Trophoblast cell (in vitro differentiated cells and primary cell): Measurements from ENCODE around the gene TBL1XR1.

Experiments
- DNase-seq, 2 donors: peaks; one replicate each; pipeline ENCODE4 v3.0.0-alpha.2; 2016
- H2AFZ ChIP-seq: 2 replicates; pipeline ENCODE4 v1.6.1; 2013; ENCODE audit warnings: low read length, moderate library complexity, mild to moderate bottlenecking; ENCODE audit not compliant: insufficient read depth, poor library complexity
- H2AK5ac ChIP-seq: 2 replicates; pipeline ENCODE4 v1.6.1; 2013; ENCODE audit warnings: mild to moderate bottlenecking, low read length
- H2BK120ac ChIP-seq: 2 replicates; pipeline ENCODE4 v1.6.1; 2013; ENCODE audit warnings: low read length, mild to moderate bottlenecking, moderate library complexity; ENCODE audit not compliant: insufficient read depth, poor library complexity
- H2BK12ac ChIP-seq: 2 replicates; pipeline ENCODE4 v1.6.1; 2013; ENCODE audit warnings: mild to moderate bottlenecking, low read length, moderate library complexity
- H2BK5ac ChIP-seq: 2 replicates; pipeline ENCODE4 v1.6.1; 2013; ENCODE audit warnings: low read length, low read depth, moderate library complexity, mild to moderate bottlenecking; ENCODE audit not compliant: poor library complexity
- H3K14ac ChIP-seq: 2 replicates; pipeline ENCODE4 v1.6.1; 2013; ENCODE audit warnings: mild to moderate bottlenecking, low read length
- H3K18ac ChIP-seq: 2 replicates; pipeline ENCODE4 v1.6.1; 2013; ENCODE audit warnings: mild to moderate bottlenecking, low read length
- H3K23ac ChIP-seq: 2 replicates; pipeline ENCODE4 v1.6.1; 2013; ENCODE audit warnings: low read length
- H3K27ac ChIP-seq: 2 replicates; pipeline ENCODE4 v1.5.1; 2013; ENCODE audit warnings: low read depth, mild to moderate bottlenecking, inconsistent platforms, low read length, moderate library complexity
- H3K27me3 ChIP-seq: 2 replicates; pipeline ENCODE4 v1.6.1; 2013; ENCODE audit warnings: inconsistent platforms, mild to moderate bottlenecking, low read length, moderate library complexity; ENCODE audit not compliant: insufficient read depth
- H3K36me3 ChIP-seq, 2 experiments: 1 replicate in 1 of 2; 2 replicates in 1 of 2; pipeline ENCODE4 v1.6.1; 2013; ENCODE audit warnings: low read length in 2 of 2, mild to moderate bottlenecking in 2 of 2, moderate library complexity in 1 of 2; ENCODE audit not compliant: insufficient read depth in 2 of 2, control insufficient read depth in 1 of 2
- H3K4ac ChIP-seq: 2 replicates; pipeline ENCODE4 v1.6.1; 2013; ENCODE audit warnings: low read depth, mild to moderate bottlenecking, low read length, moderate library complexity
- H3K4me1 ChIP-seq, 2 experiments: 1 replicate in 1 of 2; 2 replicates in 1 of 2; pipeline ENCODE4 v1.6.1; 2013; ENCODE audit warnings: low read length in 2 of 2, mild to moderate bottlenecking in 2 of 2, moderate library complexity in 1 of 2; ENCODE audit not compliant: insufficient read depth in 2 of 2, control insufficient read depth in 1 of 2
- H3K4me2 ChIP-seq: 2 replicates; pipeline ENCODE4 v1.6.1; 2013; ENCODE audit warnings: inconsistent platforms, mild to moderate bottlenecking, low read length, moderate library complexity
- H3K4me3 ChIP-seq: 2 replicates; pipeline ENCODE4 v1.5.1; 2013; ENCODE audit warnings: mild to moderate bottlenecking, low read depth, low read length, inconsistent platforms
- H3K79me1 ChIP-seq: one replicate; pipeline ENCODE4 v1.6.1; 2013; ENCODE audit warnings: low read length
- H3K79me2 ChIP-seq: 2 replicates; pipeline ENCODE4 v1.6.1; 2013; ENCODE audit warnings: low read length, mild to moderate bottlenecking; ENCODE audit not compliant: control insufficient read depth, insufficient read depth, poor library complexity
- H3K9ac ChIP-seq: 2 replicates; pipeline ENCODE4 v1.6.1; 2013; ENCODE audit warnings: mild to moderate bottlenecking, low read length
- H3K9me3 ChIP-seq: 2 replicates; pipeline ENCODE4 v1.6.1; 2013; ENCODE audit warnings: low read depth, mild to moderate bottlenecking, control low read depth, inconsistent platforms, low read length; ENCODE audit not compliant: insufficient read depth
- H4K12ac ChIP-seq: 2 replicates; pipeline ENCODE4 v1.6.1; 2013; ENCODE audit warnings: low read depth, mild to moderate bottlenecking, low read length, moderate library complexity
- H4K8ac ChIP-seq: 2 replicates; pipeline ENCODE4 v1.6.1; 2013; ENCODE audit warnings: low read depth, mild to moderate bottlenecking, low read length, moderate library complexity
- H4K91ac ChIP-seq: one replicate; pipeline ENCODE4 v1.6.1; 2013; ENCODE audit warnings: low read depth, mild to moderate bottlenecking, low read length, moderate library complexity
- WGBS: extraction: QIAGEN DNeasy Blood & Tissue Kit; methylation state at CpG from one replicate; pipeline ENCODE4 v1.1.7; 2013; ENCODE audit warnings: missing lambda C conversion rate; ENCODE audit not compliant: insufficient read length, insufficient coverage; ENCODE audit errors: extremely low coverage; 5-methylcytosine and 5-hydroxymethylcytosine counted together

TBL1XR1 gene

DNA sequence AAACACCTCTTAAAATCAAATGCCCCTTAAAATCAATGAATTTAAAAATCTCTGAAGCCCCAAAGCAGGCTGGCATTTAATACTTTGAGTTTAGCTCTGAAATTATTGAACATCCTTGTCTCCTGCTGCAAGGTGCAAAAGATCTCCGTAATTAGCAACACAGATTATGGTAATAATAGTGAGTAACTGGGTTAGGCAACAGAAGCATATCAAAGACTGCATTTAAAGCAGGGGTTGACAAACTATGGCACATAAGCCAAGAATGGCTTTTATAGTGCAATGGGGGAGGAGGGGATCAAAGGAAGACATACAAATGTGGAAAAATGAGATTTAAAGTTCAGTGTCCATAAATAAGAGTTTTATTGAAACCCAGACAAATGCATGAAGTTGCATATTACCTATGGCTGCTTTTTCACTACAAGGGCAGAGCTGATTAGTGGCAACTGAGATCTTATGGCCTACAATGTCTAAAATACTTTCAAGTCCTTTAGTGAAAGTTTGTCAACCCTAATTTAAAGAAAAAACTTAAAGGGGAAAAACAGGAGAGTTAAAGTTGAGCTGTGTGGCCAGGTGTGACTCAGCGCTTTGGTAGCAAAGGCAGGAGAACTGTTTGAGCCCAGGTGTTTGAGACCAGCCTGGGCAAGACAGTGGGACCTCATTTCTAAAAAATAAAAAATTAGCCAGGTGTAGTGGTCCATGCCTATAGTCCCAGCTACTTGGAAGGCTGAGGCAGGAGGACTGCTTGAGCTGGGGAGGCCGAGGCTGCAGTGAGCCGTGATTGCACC lies 157.6 kb downstream of the TBL1XR1 start:
- H3K9me3 ChIP-seq: no peaks in the 10 kb centered on the region
- no peak overlapping the region for H3K23ac ChIP-seq
- no peak overlapping the region for H3K4me3 ChIP-seq
- no peak overlapping the region for H3K14ac ChIP-seq
- no peak overlapping the region for H2AFZ ChIP-seq
- no peaks in the 10 kb centered on the region for H3K79me2 ChIP-seq
- H3K18ac ChIP-seq: no peak overlapping the region
- H4K91ac ChIP-seq: no peak overlapping the region
- peak in 1 of 2 donors; percentile 24 for DNase-seq
- no peak overlapping the region for H2BK120ac ChIP-seq
- peaks cover 2% of the 10 kb centered on the region for H3K79me1 ChIP-seq
- H3K27me3 ChIP-seq: no peaks in the 10 kb centered on the region
- no CpG with 5 or more reads among the region's 4 CpGs for WGBS
- H3K4me1 ChIP-seq: peaks cover 2 to 3% of the 10 kb centered on the region in 2 experiments
- H3K4ac ChIP-seq: no peak overlapping the region
- H2AK5ac ChIP-seq: no peak overlapping the region
- peaks cover 12% of the 10 kb centered on the region in 2 experiments for H3K36me3 ChIP-seq
- H2BK12ac ChIP-seq: no peak overlapping the region
- H3K4me2 ChIP-seq: no peak overlapping the region
- H4K8ac ChIP-seq: no peak overlapping the region
- H4K12ac ChIP-seq: no peak overlapping the region
- H2BK5ac ChIP-seq: no peak overlapping the region
- H3K9ac ChIP-seq: no peak overlapping the region
- H3K27ac ChIP-seq: no peak overlapping the region

DNA sequence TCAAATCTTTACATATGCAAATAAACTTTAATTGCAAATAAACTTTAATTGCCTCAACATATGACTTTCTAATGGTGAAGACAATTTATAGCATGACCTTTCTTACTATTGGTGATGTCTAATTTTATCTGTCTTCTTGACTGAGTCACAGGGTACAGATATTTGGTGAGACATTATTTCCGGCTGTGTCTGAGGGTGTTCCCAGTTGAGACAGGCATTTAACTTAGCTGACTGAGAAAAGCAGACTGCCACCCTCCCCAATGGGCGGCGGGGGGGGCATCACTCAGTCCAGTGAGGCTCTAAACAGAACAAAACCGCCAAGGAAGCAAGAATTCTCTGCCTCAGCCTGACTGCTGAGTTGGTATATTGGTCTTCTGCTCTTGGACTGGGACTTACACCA lies 160.0 kb downstream of the TBL1XR1 start:
- Histone ChIP-seq H2BK12ac (no peak overlapping the region), H3K9me3 (no peaks in the 10 kb centered on the region), H3K4me3 (no peak overlapping the region), H3K9ac (no peak overlapping the region), H2AK5ac (no peak overlapping the region), H3K4me1 (peaks cover 2 to 3% of the 10 kb centered on the region in 2 experiments), H3K14ac (no peak overlapping the region), H3K4ac (no peak overlapping the region), H2AFZ (no peak overlapping the region), H2BK120ac (no peak overlapping the region), H3K18ac (no peak overlapping the region), H3K79me2 (no peaks in the 10 kb centered on the region), H2BK5ac (no peak overlapping the region), H3K27me3 (no peaks in the 10 kb centered on the region), H3K23ac (no peak overlapping the region), H3K27ac (no peak overlapping the region), H4K8ac (no peak overlapping the region), H4K12ac (no peak overlapping the region), H3K36me3 (peaks cover 12 to 18% of the 10 kb centered on the region in 2 experiments), H3K79me1 (peaks cover 2% of the 10 kb centered on the region), H4K91ac (no peak overlapping the region), H3K4me2 (no peak overlapping the region)
- no CpG with 5 or more reads among the region's 4 CpGs for WGBS
- no peak for DNase-seq

- Histone ChIP-seq H2BK5ac (no peak overlapping the region), H3K9ac (no peak overlapping the region), H3K27ac (no peak overlapping the region)
Observed at GRCh38 chr3:177035676-177036075, 161.6 kb downstream of the TBL1XR1 start.

DNA sequence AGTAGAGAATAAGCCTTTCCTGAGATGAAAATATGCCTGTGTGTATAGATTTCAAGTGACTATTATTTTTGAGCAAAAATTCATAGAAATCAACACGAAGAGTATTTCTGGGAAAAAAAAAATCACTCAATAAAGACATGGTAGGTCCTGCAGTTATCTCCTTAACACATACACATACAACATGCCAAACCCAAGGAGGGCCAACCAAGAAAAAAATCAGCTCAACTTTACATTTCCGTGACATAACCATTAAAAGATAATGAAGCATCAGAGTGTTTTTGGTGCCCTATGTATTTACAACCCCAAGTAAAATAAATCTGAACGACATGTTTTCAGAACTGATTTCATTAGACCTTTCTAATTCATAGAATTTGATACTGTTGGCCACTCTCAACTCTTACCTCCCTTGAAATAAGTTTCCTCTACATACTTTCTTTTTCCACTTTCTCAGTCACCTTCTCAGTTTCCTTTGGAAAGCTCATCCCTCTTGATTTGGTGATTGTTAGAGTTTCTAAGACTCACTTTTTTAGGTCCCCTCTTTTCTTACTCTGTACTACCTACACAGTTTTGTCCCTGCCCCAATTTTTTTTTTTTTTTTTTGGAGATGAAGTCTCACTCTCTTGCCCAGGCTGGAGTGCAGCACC lies 162.3 kb downstream of the TBL1XR1 start:
- Histone ChIP-seq H2BK5ac (no peak overlapping the region), H3K4me2 (no peak overlapping the region), H3K9me3 (no peaks in the 10 kb centered on the region), H4K12ac (no peak overlapping the region), H3K4me3 (no peak overlapping the region), H3K27ac (no peak overlapping the region), H4K8ac (no peak overlapping the region), H4K91ac (no peak overlapping the region), H3K4ac (no peak overlapping the region), H3K23ac (no peak overlapping the region), H2BK120ac (no peak overlapping the region), H2BK12ac (no peak overlapping the region), H3K79me1 (peaks cover under 1% of the 10 kb centered on the region), H2AK5ac (no peak overlapping the region), H3K4me1 (peaks cover 0 to 1% of the 10 kb centered on the region in 2 experiments), H3K79me2 (no peaks in the 10 kb centered on the region), H3K27me3 (no peaks in the 10 kb centered on the region), H3K9ac (no peak overlapping the region), H2AFZ (no peak overlapping the region), H3K18ac (no peak overlapping the region), H3K14ac (no peak overlapping the region), H3K36me3 (peaks cover 13 to 18% of the 10 kb centered on the region in 2 experiments)
- WGBS: no CpG with 5 or more reads among the region's 3 CpGs
- DNase-seq: no peak

More at GRCh38 chr3:177035676-177036075, 161.6 kb downstream of the TBL1XR1 start:
- H4K91ac ChIP-seq: no peak overlapping the region
- H3K4me2 ChIP-seq: no peak overlapping the region
- no peak overlapping the region for H2AFZ ChIP-seq
- no peak for DNase-seq
- H2BK12ac ChIP-seq: no peak overlapping the region
- H4K12ac ChIP-seq: no peak overlapping the region
- no peak overlapping the region for H2AK5ac ChIP-seq
- no peak overlapping the region for H3K23ac ChIP-seq
- H3K79me1 ChIP-seq: peaks cover 2% of the 10 kb centered on the region
- H3K18ac ChIP-seq: no peak overlapping the region
- peaks cover 2 to 3% of the 10 kb centered on the region in 2 experiments for H3K4me1 ChIP-seq
- H3K27me3 ChIP-seq: no peaks in the 10 kb centered on the region
- H3K79me2 ChIP-seq: no peaks in the 10 kb centered on the region
- no peak overlapping the region for H3K4me3 ChIP-seq
- no peak overlapping the region for H3K4ac ChIP-seq
- WGBS: no CpG with 5 or more reads among the region's 4 CpGs
- H3K36me3 ChIP-seq: peaks cover 14 to 18% of the 10 kb centered on the region in 2 experiments
- no peaks in the 10 kb centered on the region for H3K9me3 ChIP-seq
- no peak overlapping the region for H2BK120ac ChIP-seq
- no peak overlapping the region for H4K8ac ChIP-seq
- H3K14ac ChIP-seq: no peak overlapping the region
